IMR-90 (cell line): ENCODE results near the gene ZNF684. TPM values are rescaled to one million over a fixed set of nuclear protein-coding genes. Genes with fewer than 3 reads are reported as not detected.

Experiments
- ATAC-seq: fragments of 200-7000 bp; cut with Tn5 transposase; 2 replicates; pipeline ENCODE4 v1.9.1; 2020; ENCODE audit warnings: low read depth, mild to moderate bottlenecking, moderate library complexity
- BruUV-seq: library from RNA; stranded (reverse); fragments of 400-500 nt; replicated peaks from 2 replicates; lab custom pipeline; 2021; lab: Mats Ljungman, UMichigan
- CTCF ChIA-PET: fragments of 300-600 bp; formaldehyde crosslinking; extraction: SDS; loops from one replicate; lab custom pipeline; 2021; ENCODE audit warnings: antibody characterized with exemption; lab: Yijun Ruan, JAX
- POLR2A ChIA-PET: fragments of 300-600 bp; sonication (Branson Sonifier 250); formaldehyde crosslinking; loops from one replicate; lab custom pipeline; 2022; ENCODE audit warnings: antibody characterized with exemption; ENCODE audit not compliant: unreplicated experiment; lab: Charles Lee
- DNase-seq: peaks from one replicate; pipeline ENCODE4 v3.0.0; 2013
- H2AFZ ChIP-seq: replicated peaks from 2 replicates; pipeline ENCODE3; 2013; ENCODE audit warnings: low read length, mild to moderate bottlenecking; ENCODE audit not compliant: poor library complexity
- H2AK5ac ChIP-seq: 2 replicates; pipeline ENCODE4 v1.6.1; 2013; ENCODE audit warnings: low read depth, low read length, inconsistent platforms
- H2AK9ac ChIP-seq: replicated peaks from 2 replicates; pipeline ENCODE3; 2013; ENCODE audit warnings: mild to moderate bottlenecking, low read depth, low read length, moderate library complexity; ENCODE audit not compliant: poor library complexity
- H2BK120ac ChIP-seq: 2 replicates; pipeline ENCODE4 v1.6.1; 2013; ENCODE audit warnings: low read depth, low read length, inconsistent platforms
- H2BK15ac ChIP-seq: 3 replicates; pipeline ENCODE4 v1.6.1; 2013; ENCODE audit warnings: low read depth, low read length, inconsistent platforms
- H2BK20ac ChIP-seq: 2 replicates; pipeline ENCODE4 v1.6.1; 2013; ENCODE audit warnings: low read depth, mild to moderate bottlenecking, inconsistent platforms, low read length, moderate library complexity
- H2BK5ac ChIP-seq: 2 replicates; pipeline ENCODE4 v1.6.1; 2013; ENCODE audit warnings: mild to moderate bottlenecking, low read depth, low read length, inconsistent platforms; ENCODE audit not compliant: poor library complexity, severe bottlenecking
- H3K14ac ChIP-seq: replicated peaks from 2 replicates; pipeline ENCODE4 v1.6.1; 2013; ENCODE audit warnings: low read depth, low read length, inconsistent platforms
- H3K18ac ChIP-seq: 2 replicates; pipeline ENCODE4 v1.6.1; 2013; ENCODE audit warnings: low read depth, low read length, control low read depth
- H3K23ac ChIP-seq: 2 replicates; pipeline ENCODE4 v1.6.1; 2013; ENCODE audit warnings: low read depth, low read length, inconsistent platforms
- H3K27ac ChIP-seq: 2 replicates; pipeline ENCODE4 v1.5.1; 2013; ENCODE audit warnings: mild to moderate bottlenecking, control low read depth, low read length; ENCODE audit not compliant: insufficient read depth
- H3K27me3 ChIP-seq: 2 replicates; pipeline ENCODE4 v1.6.1; 2013; ENCODE audit warnings: low read length; ENCODE audit not compliant: control insufficient read depth, insufficient read depth
- H3K36me3 ChIP-seq: 2 replicates; pipeline ENCODE4 v1.6.1; 2013; ENCODE audit warnings: low read length, mixed read lengths; ENCODE audit not compliant: control insufficient read depth, insufficient read depth
- H3K4ac ChIP-seq: 2 replicates; pipeline ENCODE4 v1.6.1; 2013; ENCODE audit warnings: low read depth, low read length, inconsistent platforms
- H3K4me1 ChIP-seq: 2 replicates; pipeline ENCODE4 v1.6.1; 2013; ENCODE audit warnings: low read length, mixed read lengths; ENCODE audit not compliant: control insufficient read depth, insufficient read depth
- H3K4me2 ChIP-seq: 2 replicates; pipeline ENCODE4 v1.6.1; 2013; ENCODE audit warnings: low read depth, mild to moderate bottlenecking, control low read depth, low read length, moderate library complexity
- H3K4me3 ChIP-seq: 2 replicates; pipeline ENCODE4 v1.5.1; 2013; ENCODE audit warnings: low read depth, mild to moderate bottlenecking, control low read depth, low read length, moderate library complexity; ENCODE audit not compliant: insufficient read depth
- H3K56ac ChIP-seq: 2 replicates; pipeline ENCODE4 v1.6.1; 2013; ENCODE audit warnings: low read length, inconsistent platforms; ENCODE audit not compliant: insufficient read depth; ENCODE audit errors: extremely low read depth
- H3K79me1 ChIP-seq, 2 experiments: 2 replicates each; pipeline ENCODE4 v1.6.1; 2013; ENCODE audit warnings: low read length in 2 of 2, inconsistent platforms in 1 of 2, low read depth in 1 of 2
- H3K9ac ChIP-seq: 2 replicates; pipeline ENCODE4 v1.6.1; 2013; ENCODE audit warnings: low read depth, low read length, control low read depth
- H3K9me1 ChIP-seq: 2 replicates; pipeline ENCODE4 v1.6.1; 2013; ENCODE audit warnings: low read length, inconsistent platforms; ENCODE audit not compliant: insufficient read depth
- H3K9me3 ChIP-seq: 2 replicates; pipeline ENCODE4 v1.6.1; 2013; ENCODE audit warnings: low read length; ENCODE audit not compliant: control insufficient read depth, insufficient read depth
- H4K20me1 ChIP-seq: 2 replicates; pipeline ENCODE4 v1.6.1; 2013; ENCODE audit warnings: low read length, inconsistent platforms; ENCODE audit not compliant: insufficient read depth
- H4K5ac ChIP-seq: 2 replicates; pipeline ENCODE4 v1.6.1; 2013; ENCODE audit warnings: mild to moderate bottlenecking, low read depth, low read length, control low read depth
- H4K8ac ChIP-seq, 2 experiments: 2 replicates each; pipeline ENCODE4 v1.6.1; 2013; ENCODE audit warnings: low read depth in 2 of 2, low read length in 2 of 2, control low read depth in 1 of 2, inconsistent platforms in 1 of 2
- H4K91ac ChIP-seq: 2 replicates; pipeline ENCODE4 v1.6.1; 2013; ENCODE audit warnings: low read depth, low read length, inconsistent platforms; ENCODE audit not compliant: insufficient read depth
- BHLHE40 ChIP-seq: fragments of 150-350 bp; IDR thresholded peaks from 2 replicates; pipeline ENCODE4 v1.6.1; 2016; ENCODE audit warnings: mild to moderate bottlenecking, low read depth, low read length
- CEBPB ChIP-seq: IDR thresholded peaks from 2 replicates; pipeline ENCODE4 v1.6.1; 2012; ENCODE audit warnings: low read depth, low read length, improper control_type of control experiment
- CHD1 ChIP-seq: IDR thresholded peaks from 2 replicates; pipeline ENCODE4 v1.6.1; 2012; ENCODE audit warnings: low read depth, low read length, improper control_type of control experiment
- ELK1 ChIP-seq: fragments of 150-350 bp; IDR thresholded peaks from 2 replicates; pipeline ENCODE4 v1.6.1; 2016; ENCODE audit warnings: low read depth, mild to moderate bottlenecking, low read length, moderate library complexity, borderline replicate concordance
- FOS ChIP-seq: fragments of 150-350 bp; IDR thresholded peaks from 2 replicates; pipeline ENCODE4 v1.6.1; 2016; ENCODE audit warnings: low read depth, low read length
- MAFK ChIP-seq: IDR thresholded peaks from 2 replicates; pipeline ENCODE4 v1.6.1; 2012; ENCODE audit warnings: low read depth, low read length, improper control_type of control experiment
- MAZ ChIP-seq: IDR thresholded peaks from 2 replicates; pipeline ENCODE4 v1.6.1; 2012; ENCODE audit warnings: low read depth, mild to moderate bottlenecking, low read length, improper control_type of control experiment, moderate library complexity, borderline replicate concordance
- MXI1 ChIP-seq: IDR thresholded peaks from 2 replicates; pipeline ENCODE4 v1.6.1; 2012; ENCODE audit warnings: low read depth, mild to moderate bottlenecking, low read length, moderate library complexity, borderline replicate concordance
- NFE2L2 ChIP-seq: fragments of 150-350 bp; IDR thresholded peaks from 2 replicates; pipeline ENCODE4 v1.6.1; 2016; ENCODE audit warnings: low read depth, mild to moderate bottlenecking, low read length
- POLR2A ChIP-seq: IDR thresholded peaks from 2 replicates; pipeline ENCODE4 v1.6.1; 2012; ENCODE audit warnings: mild to moderate bottlenecking, low read depth, low read length
- RAD21 ChIP-seq: IDR thresholded peaks from 2 replicates; pipeline ENCODE4 v1.6.1; 2012; ENCODE audit warnings: low read length, improper control_type of control experiment
- RCOR1 ChIP-seq: IDR thresholded peaks from 2 replicates; pipeline ENCODE4 v1.6.1; 2012; ENCODE audit warnings: mild to moderate bottlenecking, low read length, improper control_type of control experiment; ENCODE audit not compliant: insufficient replicate concordance
- RFX5 ChIP-seq: IDR thresholded peaks from 2 replicates; pipeline ENCODE4 v1.8.0; 2012; ENCODE audit warnings: low read depth, mild to moderate bottlenecking, low read length, moderate library complexity
- SMC3 ChIP-seq: fragments of 150-350 bp; IDR thresholded peaks from 2 replicates; pipeline ENCODE4 v1.6.1; 2016; ENCODE audit warnings: low read depth, mild to moderate bottlenecking, antibody characterized with exemption, low read length, moderate library complexity
- USF2 ChIP-seq: fragments of 150-350 bp; IDR thresholded peaks from 2 replicates; pipeline ENCODE4 v1.6.1; 2017; ENCODE audit warnings: mild to moderate bottlenecking, antibody characterized with exemption, low read length, low read depth
- WGBS, 2 experiments: methylation state at CpG; one replicate each; pipeline versions ENCODE4 v1.1.5 to v1.1.7; 2013; ENCODE audit warnings: missing lambda C conversion rate in 2 of 2; ENCODE audit not compliant: insufficient read length in 1 of 2; ENCODE audit errors: extremely low coverage in 2 of 2; 5-methylcytosine and 5-hydroxymethylcytosine counted together
- dilution Hi-C: fragments of 300-500 bp; cut with HindIII; formaldehyde crosslinking; loops from one replicate; pipeline ENCODE4 v1.14.3; 2018; ENCODE audit warnings: low sequenced_read_pairs; ENCODE audit not compliant: unreplicated experiment
- in situ Hi-C: fragments of 300-500 bp; cut with MboI; formaldehyde crosslinking; loops from 3 replicates; pipeline ENCODE4 v1.14.3; 2019; ENCODE audit warnings: low sequenced_read_pairs, inconsistent platforms, mixed read lengths
- intact Hi-C: fragments of 100-400 bp; cut with micrococcal nuclease; formaldehyde crosslinking; loops from 2 replicates; pipeline ENCODE4 v1.10.0; 2022
- polyA plus RNA-seq, 3 experiments: library from polyadenylated mRNA; depleted of rRNA; stranded (reverse); fragments of >200 nt; gene quantifications; 2 replicates each; pipeline ENCODE4 v1.2.3, GENCODE V29; 2012; ENCODE audit warnings: low replicate concordance in 1 of 3
- total RNA-seq: library from RNA; depleted of rRNA; stranded (reverse); fragments of >200 nt; gene quantifications from 2 replicates; pipeline ENCODE4 v1.2.3, GENCODE V29; 2012
- TF ChIP-seq, protein P1 (sequence below): conservative IDR thresholded peaks from 2 replicates; pipeline ENCODE4 v1.5.1; 2012; ENCODE audit warnings: mild to moderate bottlenecking, low read depth, low read length, improper control_type of control experiment

Gene ZNF684
- total and polyA plus RNA-seq, 2 of the 4 experiments (the other 2 are of a cell fraction) = 1.4 to 4.1 TPM

DNA sequence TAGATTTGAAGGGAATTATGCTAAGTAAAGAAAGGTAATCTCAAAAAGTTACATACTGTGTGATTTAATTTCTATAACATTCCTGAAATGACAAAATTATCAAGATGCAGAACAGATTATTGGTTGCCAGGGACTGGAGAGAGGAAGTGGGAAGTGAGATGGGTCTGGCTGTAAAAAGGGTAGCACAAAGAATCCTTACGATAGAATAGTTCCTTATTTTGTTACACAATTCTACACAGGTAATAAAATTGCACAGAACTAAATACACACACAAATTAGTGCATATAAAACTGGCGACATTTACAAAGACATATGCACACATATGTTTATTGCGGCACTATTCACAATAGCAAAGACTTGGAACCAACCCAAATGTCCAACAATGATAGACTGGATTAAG, 33.5 kb downstream of the ZNF684 start:
- no peak overlapping the region for H3K9ac ChIP-seq
- H3K18ac ChIP-seq = no peak overlapping the region
- intact Hi-C loops (no loop called here), in situ Hi-C loops (no loop called here), dilution Hi-C loops (no loop called here)
- no peak overlapping the region for H3K27ac ChIP-seq
- no peaks in the 10 kb centered on the region for H3K27me3 ChIP-seq
- no peaks in the 10 kb centered on the region for H3K9me1 ChIP-seq
- H4K20me1 ChIP-seq = no peaks in the 10 kb centered on the region
- ChIA-PET POLR2A (no interaction called here), CTCF (no interaction called here)
- no peak overlapping the region for H4K91ac ChIP-seq
- H3K79me1 ChIP-seq = no peaks in the 10 kb centered on the region
- no TSS peak for BruUV-seq
- no peak overlapping the region for H4K8ac ChIP-seq
- TF ChIP-seq USF2 (no peak), MXI1 (no peak), RCOR1 (no peak), FOS (no peak), ELK1 (no peak), CEBPB (no peak), RFX5 (no peak), NFE2L2 (no peak), SMC3 (no peak), RAD21 (no peak), MAFK (no peak), BHLHE40 (no peak), POLR2A (no peak), CHD1 (no peak), MAZ (no peak)
- TF ChIP-seq, protein P1, sequence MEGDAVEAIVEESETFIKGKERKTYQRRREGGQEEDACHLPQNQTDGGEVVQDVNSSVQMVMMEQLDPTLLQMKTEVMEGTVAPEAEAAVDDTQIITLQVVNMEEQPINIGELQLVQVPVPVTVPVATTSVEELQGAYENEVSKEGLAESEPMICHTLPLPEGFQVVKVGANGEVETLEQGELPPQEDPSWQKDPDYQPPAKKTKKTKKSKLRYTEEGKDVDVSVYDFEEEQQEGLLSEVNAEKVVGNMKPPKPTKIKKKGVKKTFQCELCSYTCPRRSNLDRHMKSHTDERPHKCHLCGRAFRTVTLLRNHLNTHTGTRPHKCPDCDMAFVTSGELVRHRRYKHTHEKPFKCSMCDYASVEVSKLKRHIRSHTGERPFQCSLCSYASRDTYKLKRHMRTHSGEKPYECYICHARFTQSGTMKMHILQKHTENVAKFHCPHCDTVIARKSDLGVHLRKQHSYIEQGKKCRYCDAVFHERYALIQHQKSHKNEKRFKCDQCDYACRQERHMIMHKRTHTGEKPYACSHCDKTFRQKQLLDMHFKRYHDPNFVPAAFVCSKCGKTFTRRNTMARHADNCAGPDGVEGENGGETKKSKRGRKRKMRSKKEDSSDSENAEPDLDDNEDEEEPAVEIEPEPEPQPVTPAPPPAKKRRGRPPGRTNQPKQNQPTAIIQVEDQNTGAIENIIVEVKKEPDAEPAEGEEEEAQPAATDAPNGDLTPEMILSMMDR = no peak
- H3K14ac ChIP-seq = no peak overlapping the region
- no peak overlapping the region for H3K56ac ChIP-seq
- no CpG with 5 or more reads among the region's 3 CpGs for WGBS, 2 experiments
- no peak overlapping the region for H2BK20ac ChIP-seq
- no peak for DNase-seq
- H2AK9ac ChIP-seq = no peak overlapping the region
- no peak overlapping the region for H2AK5ac ChIP-seq
- H3K4me1 ChIP-seq = no peaks in the 10 kb centered on the region
- H3K4me3 ChIP-seq = no peak overlapping the region
- no peak overlapping the region for H2AFZ ChIP-seq
- no peak for ATAC-seq
- no peak overlapping the region for H4K5ac ChIP-seq
- no peak overlapping the region for H3K23ac ChIP-seq
- H2BK120ac ChIP-seq = no peak overlapping the region
- H3K9me3 ChIP-seq = no peaks in the 10 kb centered on the region
- no peak overlapping the region for H2BK15ac ChIP-seq
- no peak overlapping the region for H3K4ac ChIP-seq
- no peak overlapping the region for H3K4me2 ChIP-seq
- H2BK5ac ChIP-seq = no peak overlapping the region
- no peaks in the 10 kb centered on the region for H3K36me3 ChIP-seq
